Stimulated activated CD8-positive, alpha-beta memory T cell treated with anti-CD3 and anti-CD28 coated beads, Interleukin-12 subunit alpha, Interleukin-12 subunit beta, amount 100 ng/mL, for 24 hours (primary cell): Measurements from ENCODE around the gene TEAD3.
"Not testable (repeated sequence)": the region's sequence is repeated elsewhere in the genome, so short reads cannot be mapped to it uniquely, and the experiment has no call there.

Experiments used
- DNase-seq: peaks from one replicate; pipeline ENCODE4 v3.0.0-alpha.2; 2020; ENCODE audit errors: extremely low read depth

The TEAD3 gene

GRCh38 chr6:35496841-35497570, at the start of gene TEAD3:
TEAD3 (minus strand) TSS chr6:35497079.
- no peak for DNase-seq

GRCh38 chr6:35544769-35545361, 48.0 kb upstream of the TEAD3 start:
- no peak for DNase-seq

DNA sequence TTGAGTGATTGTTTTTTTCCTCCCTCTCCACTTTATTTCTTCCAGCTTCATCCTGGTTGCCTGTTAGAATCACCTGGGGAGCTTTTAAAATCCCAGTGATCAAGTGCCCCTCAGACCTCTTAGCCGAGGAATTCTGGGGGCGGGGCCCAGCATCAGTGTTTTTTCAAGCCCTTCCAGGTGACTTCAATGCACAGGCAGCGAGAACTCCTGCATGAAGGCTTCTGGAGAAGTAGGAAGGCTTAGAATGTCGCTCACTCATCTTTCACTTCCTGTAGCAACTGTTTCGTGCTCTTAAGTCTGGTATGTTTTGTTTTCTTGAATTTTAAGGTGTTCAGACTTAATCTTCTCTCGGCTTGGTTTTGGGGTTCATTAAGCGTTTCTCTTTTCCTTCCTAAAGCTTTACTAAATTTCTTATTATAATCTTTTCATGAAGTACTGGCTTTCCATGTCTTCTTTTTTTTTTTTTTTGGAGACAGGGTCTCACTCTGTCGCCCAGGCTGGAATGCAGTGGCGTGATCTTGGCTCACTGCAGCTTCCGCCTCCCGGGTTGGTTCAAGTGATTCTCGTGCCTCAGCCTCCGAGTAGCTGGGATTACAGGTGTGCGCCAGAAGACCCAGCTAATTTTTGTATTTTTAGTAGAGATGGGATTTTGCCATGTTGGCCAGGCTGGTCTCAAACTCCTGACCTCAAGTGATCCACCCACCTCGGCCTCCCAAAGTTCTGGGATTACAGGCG, 46.7 kb upstream of the TEAD3 start:
- no peak for DNase-seq

GRCh38 chr6:35541836-35542235, 45.0 kb upstream of the TEAD3 start:
- DNase-seq: no peak

DNA sequence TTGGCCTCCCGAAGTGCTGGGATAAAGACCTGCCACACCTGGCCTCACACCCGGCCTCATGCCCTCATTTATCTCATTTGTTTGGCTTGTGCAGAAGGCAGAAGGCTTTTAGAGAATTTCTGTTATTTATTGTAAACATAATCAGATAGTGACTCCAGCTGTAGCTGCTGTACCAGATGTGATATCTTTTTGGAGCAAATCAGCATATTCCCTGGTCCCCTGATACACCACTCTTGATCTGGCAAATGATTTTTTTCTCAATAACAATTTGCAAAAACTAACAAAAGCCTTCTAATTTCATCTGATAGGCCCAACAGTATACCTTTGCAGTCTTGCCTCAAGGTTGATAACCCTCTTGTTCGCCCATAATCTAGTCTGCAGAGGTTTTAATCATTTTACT, 42.3 kb upstream of the TEAD3 start:
- no peak for DNase-seq

GRCh38 chr6:35535847-35536246, 39.0 kb upstream of the TEAD3 start:
- DNase-seq: not testable (repeated sequence)

- no peak for DNase-seq
Observed at GRCh38 chr6:35534407-35535170, 37.7 kb upstream of the TEAD3 start.

GRCh38 chr6:35533981-35534380, 37.1 kb upstream of the TEAD3 start:
- DNase-seq: no peak

DNA sequence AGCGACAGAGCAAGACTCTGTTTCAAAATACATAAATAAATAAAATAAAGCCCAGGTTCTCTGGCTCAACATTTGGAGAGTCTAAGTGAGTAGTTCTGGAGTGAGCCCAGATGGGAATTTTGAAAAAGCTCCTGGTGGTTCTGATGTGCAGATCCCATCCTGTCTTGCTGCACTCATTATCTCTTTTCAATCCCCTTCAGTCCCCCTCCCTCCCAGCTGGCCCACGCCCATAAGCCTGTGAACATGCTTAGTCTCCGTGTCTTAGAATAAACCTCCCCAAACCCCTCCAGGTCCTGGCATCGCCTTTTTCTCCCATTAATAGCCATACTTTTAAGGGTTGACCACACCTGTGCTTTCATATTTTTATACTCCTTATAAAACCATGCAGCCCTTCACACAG, 35.2 kb upstream of the TEAD3 start:
- no peak for DNase-seq

DNA sequence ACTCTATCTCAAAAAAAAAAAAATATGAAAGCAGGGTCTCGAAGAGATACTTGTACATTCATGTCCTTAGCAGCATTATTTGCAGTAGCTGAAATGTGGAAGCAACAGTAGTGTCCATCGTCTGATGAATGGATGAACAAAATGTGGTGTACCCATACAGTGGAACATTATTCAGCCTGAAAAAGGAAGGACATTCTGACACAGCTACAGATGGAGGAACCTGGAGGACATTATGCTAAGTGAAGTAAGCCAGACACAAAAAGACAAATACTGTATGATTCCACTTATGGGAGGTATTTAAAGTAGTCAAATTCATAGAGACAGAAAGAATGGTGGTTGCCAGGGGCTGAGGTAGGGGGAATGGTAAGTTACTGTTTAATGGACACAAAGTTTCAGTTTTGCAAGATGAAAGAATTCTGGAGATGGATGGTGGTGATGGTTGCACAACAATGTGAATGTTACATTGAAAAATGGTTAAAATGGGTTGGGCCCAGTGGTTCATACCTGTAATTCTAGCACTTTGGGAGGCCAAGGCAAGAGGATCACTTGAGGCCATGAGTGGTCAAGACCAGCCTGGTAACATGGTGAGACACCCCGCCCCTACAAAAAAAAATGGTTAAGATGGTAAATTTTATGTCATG, 27.6 kb upstream of the TEAD3 start:
- DNase-seq: no peak

GRCh38 chr6:35522660-35523658, 26.1 kb upstream of the TEAD3 start:
- DNase-seq: peak; percentile 46

DNA sequence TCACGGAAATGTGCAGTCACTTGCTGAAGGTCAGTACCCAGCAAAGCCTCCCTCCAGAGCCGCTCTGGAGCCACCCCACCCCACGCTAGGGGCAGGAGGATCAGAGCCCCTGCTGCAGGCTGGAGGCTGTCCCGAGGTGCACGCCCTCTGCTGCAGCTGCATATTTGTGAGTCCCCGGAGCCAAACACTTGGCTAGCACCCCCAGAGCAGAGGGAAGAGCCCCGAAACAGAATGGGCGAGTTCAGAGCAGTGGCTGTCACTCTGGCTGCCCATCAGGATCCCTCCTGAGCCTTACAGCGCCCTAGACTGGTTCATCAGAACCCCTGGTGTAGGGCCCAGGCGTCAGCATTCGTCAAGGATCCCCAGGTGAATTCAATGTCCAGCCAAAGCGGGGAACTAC, 25.3 kb upstream of the TEAD3 start:
- DNase-seq: no peak

- DNase-seq: no peak
Observed at GRCh38 chr6:35521235-35521634, 24.4 kb upstream of the TEAD3 start.

- DNase-seq: no peak
Observed at GRCh38 chr6:35519313-35520015, 22.6 kb upstream of the TEAD3 start.

GRCh38 chr6:35518566-35519312, 21.9 kb upstream of the TEAD3 start:
- DNase-seq: no peak

DNA sequence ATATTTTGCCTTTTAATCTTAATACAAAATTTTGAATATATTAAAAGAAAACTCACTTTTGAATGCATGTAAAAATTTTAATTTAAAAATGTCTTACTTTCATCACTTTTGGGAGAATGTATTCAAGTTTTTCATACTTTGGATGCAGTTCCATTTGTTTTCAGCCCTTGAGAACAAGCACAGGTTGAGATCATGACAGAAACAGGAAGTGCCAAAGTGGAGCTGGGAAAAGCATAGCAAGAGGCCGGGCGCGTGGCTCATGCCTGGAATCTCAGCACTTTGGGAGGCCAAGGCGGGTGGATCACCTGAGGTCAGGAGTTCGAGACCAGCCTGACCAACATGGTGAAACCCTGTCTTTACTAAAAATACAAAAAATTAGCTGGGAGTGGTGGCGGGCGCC, 21.1 kb upstream of the TEAD3 start:
- not testable (repeated sequence) for DNase-seq

DNA sequence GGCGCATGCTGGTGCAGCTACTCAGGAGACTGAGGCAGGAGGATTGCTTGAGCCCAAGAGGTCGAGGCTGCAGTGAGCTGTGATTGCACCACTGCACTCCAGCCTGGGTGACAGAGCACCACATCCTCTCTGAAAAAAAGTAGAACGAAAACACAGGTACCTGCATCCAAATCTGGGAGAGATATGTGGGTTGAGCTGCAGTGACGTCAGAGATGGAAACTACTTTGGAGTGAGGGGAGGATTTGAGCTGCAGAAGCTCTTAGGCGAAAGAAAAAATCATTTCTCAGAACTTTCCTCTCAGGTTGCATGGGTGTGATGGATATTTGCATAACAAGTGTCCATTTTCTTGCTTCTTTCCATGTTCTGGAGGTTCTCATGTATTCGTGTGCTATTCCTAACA, 19.8 kb upstream of the TEAD3 start:
- DNase-seq: no peak

DNA sequence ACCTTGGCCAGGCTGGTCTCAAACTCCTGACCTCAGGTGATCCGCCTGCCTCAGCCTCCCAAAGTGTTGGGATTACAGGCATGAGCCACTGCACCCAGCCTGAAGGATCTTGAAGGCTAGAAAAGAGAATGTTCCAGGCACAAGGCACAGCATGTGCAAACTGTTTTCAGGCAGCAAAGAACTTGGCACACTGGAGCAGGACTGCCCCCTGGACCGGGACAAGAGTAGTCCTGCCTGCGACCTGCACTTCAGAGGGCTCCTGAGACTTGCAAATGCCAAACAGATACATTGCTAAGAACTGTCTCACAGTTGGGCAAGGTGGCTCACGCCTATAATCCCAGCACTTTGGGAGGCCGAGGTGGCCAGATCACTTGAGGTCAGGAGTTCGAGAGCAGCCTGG, 19.1 kb upstream of the TEAD3 start:
- not testable (repeated sequence) for DNase-seq

- no peak for DNase-seq
Observed at GRCh38 chr6:35514587-35514986, 17.7 kb upstream of the TEAD3 start.
